ENCODE results near the gene ILDR2. TPM values are rescaled to one million over a fixed set of nuclear protein-coding genes. Genes with fewer than 3 reads are reported as not detected.

ILDR2 gene
- total and polyA plus RNA-seq, 10 of the 15 experiments (the other 5 are each of a cell fraction or from before 2014, with no cell fraction given) = 0.05 to 5.3 (median 1.9) TPM

GRCh38 chr1:166875302-166875733, 100.0 kb downstream of the ILDR2 start:
- peaks cover 44% of the 10 kb centered on the region for H3K79me2 ChIP-seq (ENCODE audit: control insufficient read depth, insufficient read depth, low read length)
- ChIA-PET SMC1A (ENCODE audit: uncharacterized antibody, unreplicated experiment) (interaction anchor here (0.6 to 1.1 kb wide), 3 partner anchors 184 to 202 kb away, joined by 3 read pairs; no protein-coding TSS in a partner anchor), CTCF (interaction anchor here (0.7 to 2.1 kb wide), 4 partner anchors 20 to 345 kb away, joined by 3 to 10 read pairs (median 4); partner anchors contain the start of gene POU2F1)

More at GRCh38 chr1:166875302-166875733, 100.0 kb downstream of the ILDR2 start:
- peak overlapping the region; percentile 93 for H3K9ac ChIP-seq (ENCODE audit: control insufficient read depth, insufficient read depth, low read length)
- TF ChIP-seq YBX1 (IDR thresholded peaks at IDR 0.05) (no peak), PRDM15 (CRISPR knock-in tag; IDR thresholded peaks at IDR 0.05) (no peak), ZZZ3 (IDR thresholded peaks at IDR 0.05; ENCODE audit: control insufficient read depth, insufficient read length, low read depth) (no peak), E2F8 (IDR thresholded peaks at IDR 0.05; ENCODE audit: low read depth, partially characterized antibody) (no peak), BRCA1 (IDR thresholded peaks at IDR 0.05; ENCODE audit: low read depth, low read length) (no peak), MTA3 (IDR thresholded peaks at IDR 0.05; ENCODE audit: borderline replicate concordance, low read length) (no peak), CTCF (IDR thresholded peaks at IDR 0.05 in 2 of 3, conservative IDR thresholded peaks at IDR 0.05 in 1 of 3; ENCODE audit: control insufficient read depth in 2 of 3, extremely low read depth in 1 of 3, insufficient read depth in 1 of 3, low read depth in 3 of 3, low read length in 3 of 3) (no peak), NFIC (IDR thresholded peaks at IDR 0.05; ENCODE audit: low read depth, low read length) (no peak)
- H2AFZ ChIP-seq (ENCODE audit: control insufficient read depth, low read depth, low read length) = peak overlapping the region; percentile 86
- no peaks in the 10 kb centered on the region; a peak in 1 of 4 replicates for H3K36me3 ChIP-seq (ENCODE audit: control insufficient read depth in 2 of 2, insufficient read depth in 2 of 2, low read length in 1 of 2)
- H3K27ac ChIP-seq (ENCODE audit: control insufficient read depth, insufficient read depth) = peak overlapping the region; percentile 95
- no peak for DNase-seq (ENCODE audit: low read depth, low spot score)
- no peaks in the 10 kb centered on the region for H3K9me3 ChIP-seq (replicated peaks; ENCODE audit: control insufficient read depth, insufficient read depth, low read length)
- intact Hi-C loops (cut with micrococcal nuclease; ENCODE audit: unreplicated experiment) (no loop called here), in situ Hi-C loops (cut with MboI) (no loop called here)
- peak overlapping the region; percentile 76 for H3K4me3 ChIP-seq
- H3K4me2 ChIP-seq (ENCODE audit: control insufficient read depth, insufficient read depth) = peak overlapping the region; percentile 70
- peaks cover 8% of the 10 kb centered on the region for H3K4me1 ChIP-seq (ENCODE audit: control insufficient read depth, insufficient read depth, low read length)
- BruUV-seq (replicated peaks) = no TSS peak
- 19% methylated on average over 8 of the region's 8 CpGs for WGBS (ENCODE audit: insufficient coverage, insufficient replicate concordance, low lambda C conversion rate, missing lambda C conversion rate)
- POLR2A ChIA-PET = interaction anchor here (1.3 to 1.5 kb wide), 2 partner anchors 11 to 35 kb away, joined by 4 to 10 read pairs; partner anchors contain the start of gene POGK
- RAD21 ChIA-PET (ENCODE audit: unreplicated experiment) = interaction anchor here (1.0 to 1.6 kb wide), 4 partner anchors 32 to 345 kb away, joined by 3 to 11 read pairs (median 9); partner anchors contain the start of genes POGK and POU2F1
- no peaks in the 10 kb centered on the region for H4K20me1 ChIP-seq (ENCODE audit: control insufficient read depth, insufficient read depth)
- no peak for FAIRE-seq
- no peaks in the 10 kb centered on the region for H3K27me3 ChIP-seq (replicated peaks in 1 of 2; ENCODE audit: control insufficient read depth in 2 of 2, insufficient read depth in 2 of 2, low read length in 1 of 2)
- ATAC-seq = no peak
